Tibial artery (tissue), 4 donors: ENCODE results near the gene TM7SF2.

Experiments used
- DNase-seq, 2 donors: peaks; one replicate each; pipeline ENCODE4 v3.0.0-alpha.2; 2019
- H3K27ac ChIP-seq, 2 donors: fragments of 200-600 bp; sonication (generic) in 1 of 2; 1 replicate in 1 of 2; 2 replicates in 1 of 2; pipeline ENCODE4 v1.5.1; 2018 to 2019; ENCODE audit warnings: mild to moderate bottlenecking in 1 of 2
- H3K27me3 ChIP-seq, 2 donors: fragments of 200-600 bp; sonication (generic) in 1 of 2; one replicate each; pipeline versions ENCODE4 v1.5.1 to v1.6.0; 2016 to 2019
- H3K36me3 ChIP-seq, 3 donors: fragments of 200-600 bp; sonication (generic) in 2 of 3; one replicate each; pipeline ENCODE4 v1.5.1; 2016 to 2019; ENCODE audit warnings: mild to moderate bottlenecking in 2 of 3
- H3K4me1 ChIP-seq, 4 donors: fragments of 200-600 bp; sonication (generic) in 2 of 4; 1 replicate in 3 of 4; 2 replicates in 1 of 4; pipeline ENCODE4 v1.5.1; 2016 to 2019
- H3K4me3 ChIP-seq, 2 donors: fragments of 200-600 bp; sonication (generic) in 1 of 2; 1 replicate in 1 of 2; 2 replicates in 1 of 2; pipeline ENCODE4 v1.5.1; 2018 to 2019; ENCODE audit warnings: mild to moderate bottlenecking in 2 of 2
- H3K9me3 ChIP-seq, 3 donors: fragments of 200-600 bp; sonication (generic) in 1 of 3; one replicate each; pipeline ENCODE4 v1.5.1; 2016 to 2019
- intact Hi-C: fragments of 100-400 bp; cut with DNase I; formaldehyde crosslinking; loops from one replicate; pipeline ENCODE4 v1.15.0; 2023; ENCODE audit warnings: low total_unique reads
- TF ChIP-seq, protein P1 (sequence below), 2 experiments: fragments of 200-600 bp in 1 of 2; fragments of 450-650 bp in 1 of 2; IDR thresholded peaks; one replicate each; pipeline ENCODE4 v1.5.1; 2017 to 2019; ENCODE audit warnings: antibody characterized with exemption in 2 of 2, mild to moderate bottlenecking in 1 of 2, moderate library complexity in 1 of 2

Gene TM7SF2

DNA sequence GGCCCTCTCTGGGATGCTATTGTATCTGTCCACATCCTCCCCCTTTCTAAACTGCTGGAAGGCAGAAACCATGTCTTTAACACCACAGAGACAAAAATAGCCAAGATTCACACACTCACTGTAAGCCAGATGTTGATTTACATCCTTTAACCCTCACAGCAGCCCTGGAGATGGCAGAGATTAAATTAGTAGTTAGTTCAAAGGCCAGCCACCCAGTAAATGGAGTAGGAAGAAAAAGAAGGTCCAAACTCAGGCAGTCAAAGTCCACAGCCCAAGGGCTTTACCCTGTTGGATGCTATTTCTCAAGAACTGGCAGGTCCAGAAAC lies 8.0 kb downstream of the TM7SF2 start:
- H3K27ac ChIP-seq = no peak overlapping the region
- no peaks in the 10 kb centered on the region for H3K9me3 ChIP-seq
- H3K27me3 ChIP-seq = no peaks in the 10 kb centered on the region
- TF ChIP-seq, protein P1, sequence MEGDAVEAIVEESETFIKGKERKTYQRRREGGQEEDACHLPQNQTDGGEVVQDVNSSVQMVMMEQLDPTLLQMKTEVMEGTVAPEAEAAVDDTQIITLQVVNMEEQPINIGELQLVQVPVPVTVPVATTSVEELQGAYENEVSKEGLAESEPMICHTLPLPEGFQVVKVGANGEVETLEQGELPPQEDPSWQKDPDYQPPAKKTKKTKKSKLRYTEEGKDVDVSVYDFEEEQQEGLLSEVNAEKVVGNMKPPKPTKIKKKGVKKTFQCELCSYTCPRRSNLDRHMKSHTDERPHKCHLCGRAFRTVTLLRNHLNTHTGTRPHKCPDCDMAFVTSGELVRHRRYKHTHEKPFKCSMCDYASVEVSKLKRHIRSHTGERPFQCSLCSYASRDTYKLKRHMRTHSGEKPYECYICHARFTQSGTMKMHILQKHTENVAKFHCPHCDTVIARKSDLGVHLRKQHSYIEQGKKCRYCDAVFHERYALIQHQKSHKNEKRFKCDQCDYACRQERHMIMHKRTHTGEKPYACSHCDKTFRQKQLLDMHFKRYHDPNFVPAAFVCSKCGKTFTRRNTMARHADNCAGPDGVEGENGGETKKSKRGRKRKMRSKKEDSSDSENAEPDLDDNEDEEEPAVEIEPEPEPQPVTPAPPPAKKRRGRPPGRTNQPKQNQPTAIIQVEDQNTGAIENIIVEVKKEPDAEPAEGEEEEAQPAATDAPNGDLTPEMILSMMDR (IDR thresholded peaks at IDR 0.05) = no peak
- H3K4me1 ChIP-seq = peaks cover 9 to 41% (median 34%) of the 10 kb centered on the region in 4 donors
- H3K4me3 ChIP-seq = no peak overlapping the region
- intact Hi-C loops = loop anchor here (5.0 to 10.0 kb wide), 2 partner anchors 107 to 195 kb away; partner anchors contain the start of genes ARL2 and PPP2R5B
- peaks cover 21 to 62% (median 38%) of the 10 kb centered on the region in 3 donors for H3K36me3 ChIP-seq
- no peak for DNase-seq

DNA sequence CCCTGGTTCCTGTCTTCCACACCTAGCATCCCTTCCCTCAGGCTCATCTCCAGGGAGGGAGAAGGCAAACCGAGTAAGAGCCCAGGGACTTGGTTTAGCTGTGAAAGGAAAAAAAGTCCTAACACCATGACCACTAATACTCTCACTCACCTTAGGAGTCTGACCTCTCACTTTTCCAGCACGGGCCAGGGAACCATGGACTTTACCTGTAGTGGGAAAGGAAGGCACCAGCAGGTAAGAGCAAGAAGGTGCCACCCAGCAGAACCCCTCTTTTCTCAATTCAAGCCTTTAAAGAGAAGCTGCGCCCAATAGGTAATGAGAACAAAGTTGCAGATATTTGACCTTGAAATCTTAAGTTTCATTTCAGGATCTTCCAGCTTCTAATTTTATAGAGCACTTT lies 9.2 kb downstream of the TM7SF2 start:
- Histone ChIP-seq H3K27me3 (no peaks in the 10 kb centered on the region), H3K4me3 (peak overlapping the region; percentile 68 to 92), H3K9me3 (no peaks in the 10 kb centered on the region), H3K36me3 (peaks cover 33 to 63% (median 47%) of the 10 kb centered on the region in 3 donors), H3K27ac (peak overlapping the region; percentile 89 to 95), H3K4me1 (peaks cover 9 to 36% (median 32%) of the 10 kb centered on the region in 4 donors)
- no peak for DNase-seq
- TF ChIP-seq, protein P1 (IDR thresholded peaks at IDR 0.05) = no peak
- intact Hi-C loops = no loop called here

DNA sequence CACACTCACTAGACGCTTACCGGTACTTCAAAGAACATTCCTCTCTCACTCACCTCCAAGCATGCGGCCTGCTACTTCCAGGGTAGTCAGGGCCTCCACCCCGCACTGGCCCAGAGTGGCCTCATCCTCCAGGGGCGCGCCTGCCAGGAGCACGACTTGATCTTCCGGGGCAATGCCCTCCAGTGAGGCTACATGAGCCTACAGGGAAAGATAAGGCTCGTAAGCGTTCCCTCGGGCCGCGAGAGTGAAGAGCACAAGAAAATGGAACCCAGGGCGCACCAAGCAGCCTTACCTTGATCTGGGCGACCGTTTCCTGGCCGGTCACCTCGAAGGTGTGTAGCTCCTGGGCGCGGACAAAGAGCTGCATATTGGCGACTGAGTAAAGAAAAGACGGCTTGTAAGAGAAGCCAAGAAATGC lies 9.8 kb downstream of the TM7SF2 start:
- peak in 1 of 2 donors; percentile 64 for DNase-seq
- peaks cover 9 to 30% (median 25%) of the 10 kb centered on the region in 4 donors for H3K4me1 ChIP-seq
- no peaks in the 10 kb centered on the region for H3K27me3 ChIP-seq
- peak overlapping the region; percentile 68 to 92 for H3K4me3 ChIP-seq
- peaks cover 37 to 63% (median 51%) of the 10 kb centered on the region in 3 donors for H3K36me3 ChIP-seq
- intact Hi-C loops = no loop called here
- no peaks in the 10 kb centered on the region for H3K9me3 ChIP-seq
- H3K27ac ChIP-seq = peak overlapping the region; percentile 89 to 95
- TF ChIP-seq, protein P1 (IDR thresholded peaks at IDR 0.05) = no peak

DNA sequence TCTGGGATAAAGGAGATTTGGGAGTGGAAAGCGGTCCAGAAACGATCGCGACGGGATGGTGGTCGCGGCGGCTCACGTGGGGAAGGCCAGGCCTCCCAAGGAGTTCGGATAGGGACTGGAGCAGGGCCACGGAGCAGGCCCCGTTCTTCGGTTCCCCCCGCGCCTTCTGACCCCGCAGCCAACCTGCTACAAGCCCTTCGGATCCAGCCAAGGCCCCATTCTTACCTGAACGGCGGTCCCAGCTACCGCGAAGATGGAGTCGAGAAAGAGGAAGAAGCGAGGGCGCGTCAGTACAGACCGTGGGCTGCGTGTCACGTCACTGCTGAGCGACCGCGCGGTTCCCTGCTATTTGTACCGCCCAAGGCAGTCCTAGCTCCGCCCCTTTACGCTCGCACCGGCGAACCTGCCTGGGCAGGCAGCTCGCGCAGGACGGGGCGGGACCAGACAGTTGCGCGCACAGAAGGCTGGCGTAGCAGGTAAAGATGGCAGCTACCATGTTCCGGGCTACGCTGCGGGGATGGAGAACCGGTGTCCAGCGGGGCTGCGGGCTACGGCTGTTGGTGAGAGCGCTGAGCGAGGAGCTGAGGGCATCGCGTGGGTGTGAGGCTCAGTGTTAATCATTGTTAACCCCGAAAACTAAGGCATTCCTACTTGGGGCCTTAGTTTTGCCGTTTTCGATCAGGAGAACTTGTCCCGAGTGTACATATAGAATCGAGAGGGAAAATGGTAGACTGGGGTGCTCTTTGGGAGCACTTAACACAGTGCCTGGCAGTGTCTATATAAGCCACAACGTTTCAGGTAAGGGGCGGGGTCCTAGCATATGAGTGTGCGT lies 10.4 kb downstream of the TM7SF2 start, which contains the start of the genes FAU and MRPL49:
Gene FAU (minus strand): TSS at position 270 of the 832 bp plus-strand sequence. CDS start 321 bp downstream, outside the sequence.
Gene MRPL49 (plus strand): TSS at position 457 of the 832 bp plus-strand sequence. CDS start 26 bp downstream, at position 483.
- no peaks in the 10 kb centered on the region for H3K9me3 ChIP-seq
- H3K4me1 ChIP-seq = peaks cover 9 to 24% (median 19%) of the 10 kb centered on the region in 4 donors
- peak; percentile 98 to 99 for DNase-seq
- peak within 1 kb of the TSS; percentile 68 to 92 for H3K4me3 ChIP-seq
- H3K36me3 ChIP-seq = peaks cover 43 to 70% (median 58%) of the 10 kb centered on the region in 3 donors
- no peaks in the 10 kb centered on the region for H3K27me3 ChIP-seq
- TF ChIP-seq, protein P1 (IDR thresholded peaks at IDR 0.05) = no peak
- peak within 1 kb of the TSS; percentile 89 to 95 for H3K27ac ChIP-seq
- intact Hi-C loops = no loop called here

DNA sequence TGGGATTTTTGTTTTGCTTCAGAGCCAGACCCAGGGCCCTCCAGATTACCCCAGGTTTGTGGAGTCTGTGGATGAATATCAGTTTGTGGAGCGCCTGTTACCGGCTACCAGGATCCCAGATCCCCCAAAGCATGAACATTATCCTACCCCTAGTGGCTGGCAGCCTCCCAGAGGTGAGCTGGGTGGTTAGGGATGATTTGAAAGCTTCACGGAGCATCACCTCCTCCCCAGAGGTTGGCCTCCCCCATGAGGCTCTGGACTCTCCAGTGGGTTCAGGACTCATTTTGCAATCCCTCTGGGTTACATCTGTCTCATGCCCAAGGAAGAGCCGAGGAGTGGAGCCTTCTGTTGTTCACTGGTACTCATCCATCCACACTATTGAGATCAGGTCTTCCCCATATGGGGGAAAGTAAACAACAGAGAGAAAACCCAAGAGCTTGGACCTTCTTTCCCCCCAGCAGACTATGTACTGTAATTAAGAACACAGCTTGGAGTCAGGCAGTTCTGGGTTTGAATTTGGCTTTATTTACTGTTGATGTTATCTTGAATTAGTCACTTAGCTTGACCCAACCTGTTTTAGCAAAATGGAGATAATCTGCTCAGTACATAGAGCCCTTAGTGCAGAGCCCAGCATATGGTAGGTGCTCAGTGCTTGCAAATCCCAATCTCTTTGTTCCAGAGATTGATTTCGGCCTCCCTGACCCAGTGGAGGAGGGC lies 13.0 kb downstream of the TM7SF2 start:
- peaks cover 63 to 76% (median 65%) of the 10 kb centered on the region in 3 donors for H3K36me3 ChIP-seq
- intact Hi-C loops = no loop called here

More for the DNA sequence above, 13.0 kb downstream of the TM7SF2 start:
- DNase-seq = peak in 1 of 2 donors; percentile 41
- Histone ChIP-seq H3K9me3 (no peaks in the 10 kb centered on the region), H3K27ac (no peak overlapping the region), H3K4me1 (peaks cover 9 to 22% (median 19%) of the 10 kb centered on the region in 4 donors), H3K4me3 (no peak overlapping the region), H3K27me3 (no peaks in the 10 kb centered on the region)
- TF ChIP-seq, protein P1 (IDR thresholded peaks at IDR 0.05) = no peak
